Endothelial cell of umbilical vein (primary cell): ENCODE results near the gene TRIM14.

Experiments
- EZH2 ChIP-seq: IDR thresholded peaks from 2 replicates; pipeline ENCODE4 v1.6.1; 2012; ENCODE audit warnings: borderline replicate concordance, low read depth, mild to moderate bottlenecking, moderate library complexity, low read length, inconsistent platforms; ENCODE audit not compliant: severe bottlenecking
- FOS ChIP-seq: IDR thresholded peaks from 2 replicates; pipeline ENCODE4 v1.6.1; 2011; ENCODE audit warnings: mild to moderate bottlenecking, low read length, moderate library complexity, borderline replicate concordance; ENCODE audit not compliant: insufficient read depth
- POLR2A ChIP-seq: IDR thresholded peaks from 2 replicates; pipeline ENCODE4 v1.6.1; 2012; ENCODE audit warnings: low read depth, mild to moderate bottlenecking, control low read depth, low read length
- TF ChIP-seq, protein P1 (sequence below), 2 donors: IDR thresholded peaks; 1 replicate in 1 of 2; 2 replicates in 1 of 2; pipeline ENCODE4 v1.5.1; 2011; ENCODE audit warnings: low read length in 2 of 2, mild to moderate bottlenecking in 2 of 2, moderate library complexity in 2 of 2, control low read depth in 1 of 2, inconsistent platforms in 1 of 2, low read depth in 1 of 2; ENCODE audit not compliant: insufficient read depth in 1 of 2; ENCODE audit errors: extremely low read depth in 1 of 2

DNA sequence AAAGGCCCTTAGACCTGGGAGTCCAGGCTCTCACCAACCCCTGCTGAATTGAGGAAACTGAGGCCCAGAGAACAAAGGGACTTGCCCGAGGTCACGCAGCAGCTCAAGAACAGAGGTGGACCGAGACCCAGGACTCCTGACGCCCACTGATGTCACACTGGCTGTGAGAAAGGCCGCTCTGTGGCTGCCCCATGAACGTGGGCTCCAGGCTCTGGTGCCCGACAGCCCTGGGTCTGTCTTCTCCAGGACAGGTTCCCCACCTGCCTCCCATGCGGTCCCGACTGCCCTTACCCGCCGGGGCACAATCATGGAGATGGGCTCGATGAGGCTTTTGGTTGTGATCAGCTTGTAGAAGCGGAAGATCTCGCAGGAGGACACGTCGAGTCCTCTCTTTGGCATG lies 9.3 kb upstream of the TRIM14 start:
- TF ChIP-seq, protein P1, sequence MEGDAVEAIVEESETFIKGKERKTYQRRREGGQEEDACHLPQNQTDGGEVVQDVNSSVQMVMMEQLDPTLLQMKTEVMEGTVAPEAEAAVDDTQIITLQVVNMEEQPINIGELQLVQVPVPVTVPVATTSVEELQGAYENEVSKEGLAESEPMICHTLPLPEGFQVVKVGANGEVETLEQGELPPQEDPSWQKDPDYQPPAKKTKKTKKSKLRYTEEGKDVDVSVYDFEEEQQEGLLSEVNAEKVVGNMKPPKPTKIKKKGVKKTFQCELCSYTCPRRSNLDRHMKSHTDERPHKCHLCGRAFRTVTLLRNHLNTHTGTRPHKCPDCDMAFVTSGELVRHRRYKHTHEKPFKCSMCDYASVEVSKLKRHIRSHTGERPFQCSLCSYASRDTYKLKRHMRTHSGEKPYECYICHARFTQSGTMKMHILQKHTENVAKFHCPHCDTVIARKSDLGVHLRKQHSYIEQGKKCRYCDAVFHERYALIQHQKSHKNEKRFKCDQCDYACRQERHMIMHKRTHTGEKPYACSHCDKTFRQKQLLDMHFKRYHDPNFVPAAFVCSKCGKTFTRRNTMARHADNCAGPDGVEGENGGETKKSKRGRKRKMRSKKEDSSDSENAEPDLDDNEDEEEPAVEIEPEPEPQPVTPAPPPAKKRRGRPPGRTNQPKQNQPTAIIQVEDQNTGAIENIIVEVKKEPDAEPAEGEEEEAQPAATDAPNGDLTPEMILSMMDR (IDR thresholded peaks at IDR 0.05; ENCODE audit: extremely low read depth in 1 of 2, insufficient read depth in 1 of 2, low read depth in 1 of 2, low read length in 2 of 2), result no peak
- no peak for TF ChIP-seq FOS
- TF ChIP-seq EZH2, result no peak
- TF ChIP-seq POLR2A, result no peak
